ENCODE results near the gene U2AF1.
"Not testable (repeated sequence)": the region's sequence is repeated elsewhere in the genome, so short reads cannot be mapped to it uniquely, and the experiment has no call there.

Gene U2AF1

DNA sequence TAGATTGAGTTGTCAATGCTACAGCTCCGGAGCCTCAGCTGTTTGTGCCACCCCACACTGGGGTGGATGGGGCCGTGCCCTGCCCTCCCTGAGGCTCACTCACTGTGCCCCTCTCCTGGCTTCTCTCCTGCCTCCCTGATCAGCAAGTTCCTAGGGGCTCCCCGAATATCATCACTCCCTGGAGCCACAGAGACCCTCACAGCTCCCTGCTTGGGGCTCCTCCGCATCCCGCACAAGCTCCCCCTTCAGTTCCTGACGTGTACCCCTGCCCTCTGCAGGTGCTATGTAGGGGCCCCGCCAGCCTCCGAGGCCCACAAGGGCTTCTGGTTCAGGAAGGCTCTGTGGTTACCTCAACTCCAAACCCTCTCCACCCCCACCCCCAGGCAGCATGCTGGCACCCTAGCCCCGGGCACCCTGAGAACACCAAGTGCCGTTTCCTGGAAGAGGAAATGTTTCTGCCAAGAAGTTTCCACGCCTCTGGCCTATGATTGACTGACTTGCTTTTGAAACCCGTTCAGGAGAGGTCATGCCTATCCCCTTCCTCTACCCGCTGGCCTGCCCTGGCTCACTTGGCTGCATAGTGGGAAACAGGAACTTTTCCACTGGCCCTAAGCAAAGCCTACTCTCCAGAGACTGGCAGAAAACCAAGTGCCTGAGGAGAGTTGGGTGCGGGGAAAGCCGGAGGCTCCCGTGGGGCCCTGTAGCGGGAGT is 62.0 kb downstream of the U2AF1 start:
- not testable (repeated sequence) for H3K36me3 ChIP-seq (ENCODE audit: control insufficient read depth, insufficient read depth, low read length); H3K4me1 ChIP-seq (ENCODE audit: control insufficient read depth, insufficient read depth, low read length); H3K9me3 ChIP-seq (ENCODE audit: control insufficient read depth, insufficient read depth, low read length); H3K9ac ChIP-seq (ENCODE audit: low read depth, low read length); H3K4me3 ChIP-seq (ENCODE audit: low read depth, low read length); H3K27me3 ChIP-seq (ENCODE audit: control insufficient read depth, insufficient read depth, low read length)

DNA sequence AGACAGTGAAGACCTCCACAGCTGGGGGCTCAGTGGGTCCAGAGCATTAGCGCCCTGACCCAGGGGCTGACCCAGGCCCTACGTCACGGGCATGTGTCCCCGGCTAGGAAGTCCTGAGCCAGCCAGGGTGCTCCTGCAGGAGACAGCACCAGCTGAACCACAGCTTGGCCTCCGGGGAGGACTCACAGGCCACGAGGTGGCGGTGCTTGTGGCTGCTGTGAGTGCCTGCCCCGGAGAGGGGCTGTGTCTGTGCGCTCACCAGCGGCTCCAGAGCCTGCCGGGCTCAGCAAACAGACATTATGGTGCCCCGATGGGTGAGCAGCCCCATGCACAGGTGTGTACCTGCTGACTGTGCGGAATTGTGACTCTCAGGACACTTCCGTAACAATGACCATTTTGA is 62.8 kb downstream of the U2AF1 start:
- H3K4me3 ChIP-seq (ENCODE audit: low read depth, low read length); H3K9ac ChIP-seq (ENCODE audit: low read depth, low read length); H3K9me3 ChIP-seq (ENCODE audit: control insufficient read depth, insufficient read depth, low read length); H3K36me3 ChIP-seq (ENCODE audit: control insufficient read depth, insufficient read depth, low read length); H3K27me3 ChIP-seq (ENCODE audit: control insufficient read depth, insufficient read depth, low read length); H3K4me1 ChIP-seq (ENCODE audit: control insufficient read depth, insufficient read depth, low read length): not testable (repeated sequence)

DNA sequence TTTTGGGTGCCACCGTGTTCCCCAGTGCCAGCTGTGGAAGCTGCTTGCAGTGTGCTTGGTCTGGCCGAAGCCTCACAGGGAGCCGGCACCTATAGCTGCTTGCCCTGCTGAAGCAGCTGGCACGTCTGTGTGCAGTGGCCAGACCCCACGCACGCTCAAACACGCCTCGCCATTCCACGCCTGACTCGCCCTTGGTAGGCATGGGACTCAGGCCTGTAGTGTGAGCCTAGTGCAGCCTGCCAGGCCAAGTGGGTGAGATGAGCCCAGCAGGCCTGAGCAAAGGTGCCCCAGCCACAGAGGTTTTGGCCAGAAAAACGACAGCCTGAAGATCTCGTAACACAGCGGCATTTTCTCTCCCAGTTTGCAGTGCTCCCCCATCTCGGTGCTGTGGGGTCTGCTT is 64.1 kb downstream of the U2AF1 start:
- not testable (repeated sequence) for H3K36me3 ChIP-seq (ENCODE audit: control insufficient read depth, insufficient read depth, low read length); H3K4me1 ChIP-seq (ENCODE audit: control insufficient read depth, insufficient read depth, low read length); H3K9ac ChIP-seq (ENCODE audit: low read depth, low read length); H3K4me3 ChIP-seq (ENCODE audit: low read depth, low read length); H3K9me3 ChIP-seq (ENCODE audit: control insufficient read depth, insufficient read depth, low read length); H3K27me3 ChIP-seq (ENCODE audit: control insufficient read depth, insufficient read depth, low read length)

Data from iPS-15b (cell line).